HG03108 (cell line): ENCODE measurements around the gene ADGRV1.
"Not testable (repeated sequence)": the region's sequence is repeated elsewhere in the genome, so short reads cannot be mapped to it uniquely, and the experiment has no call there.

Source experiments
- ATAC-seq: cut with Tn5 transposase; IDR thresholded peaks from one replicate; pipeline ENCODE4 v1.9.1; 2021; ENCODE audit warnings: moderate library complexity; ENCODE audit not compliant: unreplicated experiment

ADGRV1 gene

GRCh38 chr5:91018712-91019371, 460.2 kb downstream of the ADGRV1 start:
- no peak for ATAC-seq

- ATAC-seq, result no peak
Observed at GRCh38 chr5:91020065-91020800, 461.6 kb downstream of the ADGRV1 start.

GRCh38 chr5:91022518-91022917, 463.9 kb downstream of the ADGRV1 start:
- no peak for ATAC-seq

GRCh38 chr5:91024206-91024605, 465.6 kb downstream of the ADGRV1 start:
- ATAC-seq, result no peak

- no peak for ATAC-seq
Observed at GRCh38 chr5:91024727-91025126, 466.1 kb downstream of the ADGRV1 start.

- no peak for ATAC-seq
Observed at GRCh38 chr5:91025449-91025848, 466.9 kb downstream of the ADGRV1 start.

- no peak for ATAC-seq
Observed at GRCh38 chr5:91025956-91026355, 467.4 kb downstream of the ADGRV1 start.

GRCh38 chr5:91026466-91026865, 467.9 kb downstream of the ADGRV1 start:
- ATAC-seq, result no peak

- no peak for ATAC-seq
Observed at GRCh38 chr5:91027405-91028139, 469.0 kb downstream of the ADGRV1 start.

- no peak for ATAC-seq
Observed at GRCh38 chr5:91028499-91028956, 469.9 kb downstream of the ADGRV1 start.

- no peak for ATAC-seq
Observed at GRCh38 chr5:91030521-91031401, 472.2 kb downstream of the ADGRV1 start.

GRCh38 chr5:91031402-91031752, 472.8 kb downstream of the ADGRV1 start:
- no peak for ATAC-seq

GRCh38 chr5:91032125-91032524, 473.5 kb downstream of the ADGRV1 start:
- ATAC-seq, result no peak

GRCh38 chr5:91033370-91033769, 474.8 kb downstream of the ADGRV1 start:
- no peak for ATAC-seq

- no peak for ATAC-seq
Observed at GRCh38 chr5:91038180-91038808, 479.7 kb downstream of the ADGRV1 start.

- ATAC-seq, result not testable (repeated sequence)
Observed at GRCh38 chr5:91041132-91041531, 482.5 kb downstream of the ADGRV1 start.

- ATAC-seq, result no peak
Observed at GRCh38 chr5:91042247-91042935, 483.8 kb downstream of the ADGRV1 start.

GRCh38 chr5:91042936-91043255, 484.3 kb downstream of the ADGRV1 start:
- ATAC-seq, result no peak

- no peak for ATAC-seq
Observed at GRCh38 chr5:91048073-91048472, 489.5 kb downstream of the ADGRV1 start.

- ATAC-seq, result no peak
Observed at GRCh38 chr5:91049112-91049511, 490.5 kb downstream of the ADGRV1 start.
